Esophagus squamous epithelium (tissue), 5 donors: ENCODE results near the gene LINC01488. TPM values are rescaled to one million over a fixed set of nuclear protein-coding genes. Genes with fewer than 3 reads are reported as not detected.
A peak's percentile ranks its signal among the peaks of the same experiment; 100 is the strongest.

Experiments
- DNase-seq: peaks from one replicate; lab custom pipeline; 2025; lab: John Stamatoyannopoulos, UW
- H3K27ac ChIP-seq, 4 donors: fragments of 200-600 bp; sonication (generic); one replicate each; pipeline ENCODE4 v1.5.1; 2016 to 2019; ENCODE audit warnings: mild to moderate bottlenecking in 1 of 4
- H3K27me3 ChIP-seq, 4 donors: fragments of 200-600 bp; sonication (generic); 1 replicate in 3 of 4; 2 replicates in 1 of 4; pipeline versions ENCODE4 v1.5.1 to v1.6.0; 2017 to 2021; ENCODE audit warnings: antibody characterized with exemption in 1 of 4
- H3K36me3 ChIP-seq, 3 donors: fragments of 200-600 bp; sonication (generic); one replicate each; pipeline ENCODE4 v1.5.1; 2016 to 2019
- H3K4me1 ChIP-seq, 3 donors: fragments of 200-600 bp; sonication (generic); one replicate each; pipeline ENCODE4 v1.5.1; 2017 to 2019
- H3K4me3 ChIP-seq, 4 donors: fragments of 200-600 bp; sonication (generic); 1 replicate in 3 of 4; 2 replicates in 1 of 4; pipeline ENCODE4 v1.5.1; 2016 to 2019; ENCODE audit warnings: mild to moderate bottlenecking in 2 of 4, moderate library complexity in 1 of 4
- H3K9me3 ChIP-seq, 3 donors: fragments of 200-600 bp; sonication (generic); one replicate each; pipeline ENCODE4 v1.5.1; 2016 to 2019
- CTCF ChIP-seq, 6 experiments: fragments of 450-650 bp in 4 of 6; fragments of 200-600 bp in 2 of 6; sonication (generic) in 2 of 6; IDR thresholded peaks; one replicate each; pipeline ENCODE4 v1.5.1; 2016 to 2019; ENCODE audit warnings: antibody characterized with exemption in 6 of 6, mild to moderate bottlenecking in 4 of 6, moderate library complexity in 4 of 6
- POLR2A ChIP-seq, 4 donors: fragments of 450-650 bp; IDR thresholded peaks; one replicate each; pipeline ENCODE4 v1.6.1; 2017; ENCODE audit warnings: antibody characterized with exemption in 4 of 4, mild to moderate bottlenecking in 4 of 4, moderate library complexity in 3 of 4
- WGBS, 2 donors: methylation state at CpG; one replicate each; pipeline ENCODE4 v1.1.5; 2018; 5-methylcytosine and 5-hydroxymethylcytosine counted together
- intact Hi-C: fragments of 100-400 bp; cut with DNase I; formaldehyde crosslinking; loops from one replicate; pipeline ENCODE4 v1.15.0; 2022
- total RNA-seq, 4 donors: library from RNA; depleted of rRNA; stranded (reverse); fragments of >200 nt; gene quantifications; one replicate each; pipeline ENCODE4 v1.1.0, GENCODE V29; 2016
- donor health status: DM: yes; HTN: yes; CAD: no.

LINC01488 gene
- total RNA-seq, 4 donors from 2014 or later: not detected

GRCh38 chr11:69480547-69481392 is 693 bp upstream of the LINC01488 start:
- no peak for DNase-seq
- H3K27ac ChIP-seq: peak overlapping the region; percentile 58 to 85 (median 73)
- H3K27me3 ChIP-seq: no peaks in the 10 kb centered on the region
- intact Hi-C loops: no loop called here
- TF ChIP-seq CTCF (IDR thresholded peaks at IDR 0.05) (no peak), POLR2A (IDR thresholded peaks at IDR 0.05) (no peak)
- no peaks in the 10 kb centered on the region for H3K36me3 ChIP-seq
- no peaks in the 10 kb centered on the region for H3K9me3 ChIP-seq
- H3K4me3 ChIP-seq: no peak overlapping the region
- H3K4me1 ChIP-seq: peaks cover 13 to 45% (median 19%) of the 10 kb centered on the region in 3 donors
- 76 to 77% methylated on average over 4 to 8 of the region's 13 CpGs for whole genome bisulfite sequencing, 2 donors

- Histone ChIP-seq H3K9me3 (no peaks in the 10 kb centered on the region), H3K4me3 (no peak overlapping the region), H3K27me3 (no peaks in the 10 kb centered on the region), H3K27ac (no peak overlapping the region), H3K4me1 (peaks cover 13 to 52% (median 19%) of the 10 kb centered on the region in 3 donors), H3K36me3 (no peaks in the 10 kb centered on the region)
- 73 to 78% methylated on average over 2 of the region's 2 CpGs for WGBS, 2 donors
- no peak for DNase-seq
- TF ChIP-seq CTCF (IDR thresholded peaks at IDR 0.05): no peak
- no peak for TF ChIP-seq POLR2A (IDR thresholded peaks at IDR 0.05)
- intact Hi-C loops: no loop called here
Observed at GRCh38 chr11:69482322-69482721, 859 bp downstream of the LINC01488 start.

GRCh38 chr11:69483170-69483569 is 1.7 kb downstream of the LINC01488 start:
- no peaks in the 10 kb centered on the region for H3K27me3 ChIP-seq
- DNase-seq: no peak
- no peak overlapping the region for H3K4me3 ChIP-seq
- TF ChIP-seq CTCF (IDR thresholded peaks at IDR 0.05) (no peak), POLR2A (IDR thresholded peaks at IDR 0.05) (no peak)
- H3K9me3 ChIP-seq: no peaks in the 10 kb centered on the region
- WGBS, 2 donors: 72 to 86% methylated on average over 2 to 3 of the region's 3 CpGs
- no peaks in the 10 kb centered on the region for H3K36me3 ChIP-seq
- H3K4me1 ChIP-seq: peaks cover 13 to 49% (median 19%) of the 10 kb centered on the region in 3 donors
- no peak overlapping the region for H3K27ac ChIP-seq
- intact Hi-C loops: no loop called here

- Histone ChIP-seq H3K4me1 (peaks cover 13 to 42% (median 19%) of the 10 kb centered on the region in 3 donors), H3K9me3 (no peaks in the 10 kb centered on the region), H3K27ac (no peak overlapping the region), H3K27me3 (no peaks in the 10 kb centered on the region), H3K36me3 (no peaks in the 10 kb centered on the region), H3K4me3 (no peak overlapping the region)
- TF ChIP-seq CTCF (IDR thresholded peaks at IDR 0.05): no peak
- TF ChIP-seq POLR2A (IDR thresholded peaks at IDR 0.05): no peak
- no peak for DNase-seq
- 59 to 84% methylated on average over 2 to 10 of the region's 25 CpGs for WGBS, 2 donors
- intact Hi-C loops: no loop called here
Observed at GRCh38 chr11:69483691-69484426, 2.4 kb downstream of the LINC01488 start.
